T-helper 2 cell treated with Interferon-gamma antibody and Interleukin-4, amounts not matched to agents 5 μg/mL and 100 μg/mL, for 36 hours (primary cell): ENCODE results near the gene ST6GALNAC1.

Experiments
- DNase-seq: peaks from one replicate; pipeline ENCODE4 v3.0.0; 2021; ENCODE audit warnings: low spot score
- H3K27ac Mint-ChIP-seq: one replicate; pipeline ENCODE4 v1.8.0; 2021; ENCODE audit warnings: mild to moderate bottlenecking, mixed read lengths
- H3K27me3 Mint-ChIP-seq: one replicate; pipeline ENCODE4 v1.8.0; 2021; ENCODE audit warnings: low read depth, mixed read lengths
- H3K36me3 Mint-ChIP-seq: one replicate; pipeline ENCODE4 v1.8.0; 2021; ENCODE audit warnings: low read depth, mixed read lengths
- H3K4me1 Mint-ChIP-seq: one replicate; pipeline ENCODE4 v1.8.0; 2021; ENCODE audit warnings: low read depth, mixed read lengths
- H3K4me3 Mint-ChIP-seq: one replicate; pipeline ENCODE4 v1.8.0; 2022; ENCODE audit warnings: mild to moderate bottlenecking, moderate library complexity, mixed read lengths
- H3K9me3 Mint-ChIP-seq: one replicate; pipeline ENCODE4 v1.8.0; 2021; ENCODE audit warnings: mixed read lengths

The ST6GALNAC1 gene

DNA sequence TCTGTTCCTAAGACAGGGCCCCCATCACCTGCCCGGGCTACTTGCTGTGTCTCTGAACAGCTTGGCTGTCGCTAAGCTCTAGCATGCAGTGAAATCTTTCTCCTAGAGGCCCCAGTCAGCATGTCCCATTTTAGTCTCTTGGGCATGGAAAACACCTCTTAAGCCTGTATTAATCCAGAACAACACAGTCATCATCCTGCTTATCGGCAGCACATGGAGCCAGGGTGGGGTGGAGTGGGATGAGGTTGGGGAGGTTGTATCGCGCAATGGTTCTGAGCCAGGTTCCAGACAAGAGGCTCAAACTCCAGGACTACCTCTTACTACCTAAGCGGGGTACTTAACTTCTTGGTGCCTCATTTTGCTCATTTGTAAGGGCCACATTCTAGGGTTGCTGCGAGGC is 65.7 kb downstream of the ST6GALNAC1 start:
- no peak for DNase-seq
- H3K4me3 Mint-ChIP-seq, result no peak overlapping the region
- no peaks in the 10 kb centered on the region for H3K36me3 Mint-ChIP-seq
- peaks cover 9% of the 10 kb centered on the region for H3K27me3 Mint-ChIP-seq
- peaks cover 6% of the 10 kb centered on the region for H3K4me1 Mint-ChIP-seq
- no peaks in the 10 kb centered on the region for H3K9me3 Mint-ChIP-seq
- H3K27ac Mint-ChIP-seq, result no peak overlapping the region

DNA sequence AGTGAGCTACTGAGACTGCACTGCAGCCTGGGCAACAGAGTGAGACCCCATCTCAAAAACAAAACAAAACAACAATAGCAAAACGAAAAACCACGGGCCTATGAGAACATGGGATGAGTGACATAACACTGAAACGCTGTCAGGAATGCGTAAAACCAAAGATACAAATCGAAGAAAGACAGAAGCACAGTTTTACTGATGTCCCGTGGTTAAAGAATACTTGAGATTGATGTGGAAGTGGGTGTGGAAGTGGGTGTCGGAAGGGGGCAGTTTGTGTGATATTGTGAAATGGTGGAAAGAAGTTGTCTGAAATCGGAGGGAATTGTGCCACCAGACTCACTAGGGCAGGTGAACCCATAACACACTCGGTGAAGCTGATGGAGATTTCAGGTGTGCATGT is 67.4 kb downstream of the ST6GALNAC1 start:
- no peak for DNase-seq
- H3K27ac Mint-ChIP-seq, result no peak overlapping the region
- no peaks in the 10 kb centered on the region for H3K9me3 Mint-ChIP-seq
- H3K4me3 Mint-ChIP-seq, result no peak overlapping the region
- no peaks in the 10 kb centered on the region for H3K27me3 Mint-ChIP-seq
- H3K4me1 Mint-ChIP-seq, result peaks cover 6% of the 10 kb centered on the region
- H3K36me3 Mint-ChIP-seq, result no peaks in the 10 kb centered on the region

DNA sequence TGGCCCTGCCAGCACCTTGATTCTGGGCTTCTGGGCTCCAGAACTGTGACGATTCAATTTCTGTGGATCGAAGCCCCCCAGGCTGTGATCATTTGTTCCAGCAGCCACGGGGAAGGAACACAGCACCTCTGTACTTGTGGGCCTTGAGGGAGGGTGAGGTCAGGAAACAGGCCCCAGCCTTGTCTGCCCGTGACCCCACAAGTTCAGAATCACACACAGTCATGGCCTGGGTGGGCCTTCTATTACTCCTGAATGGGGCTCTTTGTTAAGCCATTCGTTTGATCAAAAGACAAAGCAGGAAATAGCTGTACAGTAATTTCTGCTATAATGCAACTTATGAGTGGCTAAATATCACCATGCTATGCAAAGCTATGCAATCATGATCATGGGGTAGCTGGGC is 68.0 kb downstream of the ST6GALNAC1 start:
- Mint-ChIP-seq H3K27me3 (no peaks in the 10 kb centered on the region), H3K36me3 (no peaks in the 10 kb centered on the region), H3K9me3 (no peaks in the 10 kb centered on the region), H3K4me3 (no peak overlapping the region), H3K27ac (no peak overlapping the region), H3K4me1 (peaks cover 6% of the 10 kb centered on the region)
- no peak for DNase-seq
